ENCODE results near the gene NCAPH2.
"Not testable (repeated sequence)": the region's sequence is repeated elsewhere in the genome, so short reads cannot be mapped to it uniquely, and the experiment has no call there.

The NCAPH2 gene

GRCh38 chr22:50513175-50513574, 5.2 kb downstream of the NCAPH2 start:
- Mint-ChIP-seq H3K4me1 (ENCODE audit: low read depth) (peaks cover 25% of the 10 kb centered on the region), H3K27ac (no peak overlapping the region), H3K9me3 (no peaks in the 10 kb centered on the region), H3K36me3 (ENCODE audit: low read depth) (peaks cover 15% of the 10 kb centered on the region), H3K27me3 (ENCODE audit: low read depth) (no peaks in the 10 kb centered on the region), H3K4me3 (no peak overlapping the region)

DNA sequence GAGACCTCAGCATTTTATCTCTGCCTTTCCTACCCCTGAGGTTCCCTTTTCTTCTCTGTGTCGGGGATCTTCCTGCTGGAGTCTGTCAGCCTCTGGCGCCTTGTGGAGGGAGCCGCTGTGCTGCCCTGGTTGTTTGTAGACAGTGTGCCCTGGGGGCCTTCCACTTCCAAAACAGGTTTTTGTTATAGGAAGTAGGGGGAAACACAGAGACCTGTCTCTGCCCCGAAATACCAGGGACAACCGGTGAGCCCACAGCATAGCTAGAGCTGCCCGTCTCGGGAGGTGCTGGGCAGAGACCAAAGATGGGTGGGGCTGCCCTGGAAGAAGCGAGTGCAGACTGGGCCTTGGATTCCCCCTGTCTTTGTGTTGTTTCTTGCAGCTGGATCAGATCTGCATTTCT, 8.0 kb downstream of the NCAPH2 start:
- no peak overlapping the region for H3K27ac Mint-ChIP-seq
- no peaks in the 10 kb centered on the region for H3K27me3 Mint-ChIP-seq (ENCODE audit: low read depth)
- peaks cover 15% of the 10 kb centered on the region for H3K4me1 Mint-ChIP-seq (ENCODE audit: low read depth)
- peaks cover 21% of the 10 kb centered on the region for H3K36me3 Mint-ChIP-seq (ENCODE audit: low read depth)
- H3K9me3 Mint-ChIP-seq, result no peaks in the 10 kb centered on the region
- no peak overlapping the region for H3K4me3 Mint-ChIP-seq

- peaks cover 14% of the 10 kb centered on the region for H3K4me1 Mint-ChIP-seq (ENCODE audit: low read depth)
- no peaks in the 10 kb centered on the region for H3K27me3 Mint-ChIP-seq (ENCODE audit: low read depth)
- H3K9me3 Mint-ChIP-seq, result no peaks in the 10 kb centered on the region
- peaks cover 21% of the 10 kb centered on the region for H3K36me3 Mint-ChIP-seq (ENCODE audit: low read depth)
- no peak overlapping the region for H3K4me3 Mint-ChIP-seq
- H3K27ac Mint-ChIP-seq, result no peak overlapping the region
Measured at GRCh38 chr22:50516891-50517290, 8.9 kb downstream of the NCAPH2 start.

- no peaks in the 10 kb centered on the region for H3K9me3 Mint-ChIP-seq
- no peak overlapping the region for H3K4me3 Mint-ChIP-seq
- no peaks in the 10 kb centered on the region for H3K27me3 Mint-ChIP-seq (ENCODE audit: low read depth)
- H3K27ac Mint-ChIP-seq, result no peak overlapping the region
- peaks cover 9% of the 10 kb centered on the region for H3K4me1 Mint-ChIP-seq (ENCODE audit: low read depth)
- H3K36me3 Mint-ChIP-seq (ENCODE audit: low read depth), result peaks cover 21% of the 10 kb centered on the region
Measured at GRCh38 chr22:50517495-50518260, 9.7 kb downstream of the NCAPH2 start.

GRCh38 chr22:50518606-50519005, 10.6 kb downstream of the NCAPH2 start:
- H3K27ac Mint-ChIP-seq, result no peak overlapping the region
- H3K36me3 Mint-ChIP-seq (ENCODE audit: low read depth), result peaks cover 21% of the 10 kb centered on the region
- H3K27me3 Mint-ChIP-seq (ENCODE audit: low read depth), result no peaks in the 10 kb centered on the region
- H3K9me3 Mint-ChIP-seq, result no peaks in the 10 kb centered on the region
- H3K4me3 Mint-ChIP-seq, result no peak overlapping the region
- H3K4me1 Mint-ChIP-seq (ENCODE audit: low read depth), result peaks cover 5% of the 10 kb centered on the region

GRCh38 chr22:50519151-50519550, 11.1 kb downstream of the NCAPH2 start:
- no peaks in the 10 kb centered on the region for H3K27me3 Mint-ChIP-seq (ENCODE audit: low read depth)
- H3K36me3 Mint-ChIP-seq (ENCODE audit: low read depth), result peaks cover 21% of the 10 kb centered on the region
- no peak overlapping the region for H3K4me3 Mint-ChIP-seq
- no peak overlapping the region for H3K27ac Mint-ChIP-seq
- H3K4me1 Mint-ChIP-seq (ENCODE audit: low read depth), result peaks cover 4% of the 10 kb centered on the region
- no peaks in the 10 kb centered on the region for H3K9me3 Mint-ChIP-seq

GRCh38 chr22:50520184-50520583, 12.2 kb downstream of the NCAPH2 start:
- H3K27me3 Mint-ChIP-seq (ENCODE audit: low read depth); H3K4me1 Mint-ChIP-seq (ENCODE audit: low read depth); H3K9me3 Mint-ChIP-seq; H3K4me3 Mint-ChIP-seq; H3K27ac Mint-ChIP-seq: not testable (repeated sequence)
- H3K36me3 Mint-ChIP-seq (ENCODE audit: low read depth), result peaks cover 23% of the 10 kb centered on the region

- H3K36me3 Mint-ChIP-seq (ENCODE audit: low read depth), result peaks cover 19% of the 10 kb centered on the region
- H3K4me1 Mint-ChIP-seq (ENCODE audit: low read depth), result peaks cover 7% of the 10 kb centered on the region
- no peak overlapping the region for H3K27ac Mint-ChIP-seq
- H3K27me3 Mint-ChIP-seq (ENCODE audit: low read depth), result no peaks in the 10 kb centered on the region
- H3K4me3 Mint-ChIP-seq, result no peak overlapping the region
- no peaks in the 10 kb centered on the region for H3K9me3 Mint-ChIP-seq
Measured at GRCh38 chr22:50520826-50521453, 12.9 kb downstream of the NCAPH2 start.

DNA sequence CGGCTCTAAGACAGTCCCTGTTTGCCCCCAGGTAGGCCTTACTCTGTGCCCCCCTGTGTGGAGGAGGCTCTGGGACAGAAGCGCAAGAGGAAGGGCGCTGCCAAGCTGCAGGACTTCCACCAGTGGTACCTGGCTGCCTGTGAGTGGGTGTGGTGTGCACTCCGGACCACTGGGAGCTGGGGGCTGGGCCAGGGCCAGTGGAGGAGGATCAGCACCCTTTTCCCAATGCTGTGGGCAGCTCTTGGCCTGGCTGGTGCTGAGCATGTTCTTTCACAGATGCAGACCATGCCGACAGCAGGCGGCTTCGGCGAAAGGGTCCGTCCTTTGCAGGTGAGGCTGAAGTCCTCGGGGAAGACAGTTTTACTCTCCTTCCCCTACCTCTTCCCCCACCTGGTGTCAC, 13.7 kb downstream of the NCAPH2 start:
- Mint-ChIP-seq H3K4me1 (ENCODE audit: low read depth) (peaks cover 7% of the 10 kb centered on the region), H3K27me3 (ENCODE audit: low read depth) (no peaks in the 10 kb centered on the region), H3K4me3 (no peak overlapping the region), H3K36me3 (ENCODE audit: low read depth) (peaks cover 19% of the 10 kb centered on the region), H3K9me3 (no peaks in the 10 kb centered on the region), H3K27ac (no peak overlapping the region)

GRCh38 chr22:50522208-50522805, 14.3 kb downstream of the NCAPH2 start:
- H3K9me3 Mint-ChIP-seq, result no peaks in the 10 kb centered on the region
- H3K36me3 Mint-ChIP-seq (ENCODE audit: low read depth), result peaks cover 19% of the 10 kb centered on the region
- no peak overlapping the region for H3K27ac Mint-ChIP-seq
- no peak overlapping the region for H3K4me3 Mint-ChIP-seq
- no peaks in the 10 kb centered on the region for H3K27me3 Mint-ChIP-seq (ENCODE audit: low read depth)
- peaks cover 13% of the 10 kb centered on the region for H3K4me1 Mint-ChIP-seq (ENCODE audit: low read depth)

DNA sequence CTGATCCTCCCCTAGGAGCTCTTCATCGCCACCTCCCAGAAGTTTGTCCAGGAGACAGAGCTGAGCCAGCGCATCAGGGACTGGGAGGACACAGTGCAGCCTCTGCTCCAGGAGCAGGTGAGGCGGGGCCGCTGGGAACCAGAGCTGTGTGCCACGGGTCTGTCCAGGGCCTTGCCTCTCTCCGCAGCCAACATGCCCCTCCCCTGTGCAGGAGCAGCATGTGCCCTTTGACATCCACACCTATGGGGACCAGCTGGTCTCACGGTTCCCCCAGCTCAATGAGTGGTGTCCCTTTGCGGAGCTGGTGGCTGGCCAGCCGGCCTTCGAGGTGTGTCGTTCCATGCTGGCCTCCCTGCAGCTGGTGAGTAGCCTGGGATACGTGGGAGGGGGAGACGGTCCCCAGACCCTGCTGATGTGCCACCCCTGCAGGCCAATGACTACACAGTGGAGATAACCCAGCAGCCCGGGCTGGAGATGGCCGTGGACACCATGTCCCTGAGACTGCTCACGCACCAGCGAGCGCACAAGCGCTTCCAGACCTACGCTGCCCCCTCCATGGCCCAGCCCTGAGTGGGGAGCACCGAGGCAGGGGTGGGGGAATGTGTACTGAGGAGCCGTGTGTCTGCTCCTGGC, 14.9 kb downstream of the NCAPH2 start:
- peaks cover 19% of the 10 kb centered on the region for H3K4me1 Mint-ChIP-seq (ENCODE audit: low read depth)
- H3K36me3 Mint-ChIP-seq (ENCODE audit: low read depth), result peaks cover 19% of the 10 kb centered on the region
- H3K27ac Mint-ChIP-seq, result no peak overlapping the region
- no peak overlapping the region for H3K4me3 Mint-ChIP-seq
- H3K9me3 Mint-ChIP-seq, result no peaks in the 10 kb centered on the region
- H3K27me3 Mint-ChIP-seq (ENCODE audit: low read depth), result no peaks in the 10 kb centered on the region

DNA sequence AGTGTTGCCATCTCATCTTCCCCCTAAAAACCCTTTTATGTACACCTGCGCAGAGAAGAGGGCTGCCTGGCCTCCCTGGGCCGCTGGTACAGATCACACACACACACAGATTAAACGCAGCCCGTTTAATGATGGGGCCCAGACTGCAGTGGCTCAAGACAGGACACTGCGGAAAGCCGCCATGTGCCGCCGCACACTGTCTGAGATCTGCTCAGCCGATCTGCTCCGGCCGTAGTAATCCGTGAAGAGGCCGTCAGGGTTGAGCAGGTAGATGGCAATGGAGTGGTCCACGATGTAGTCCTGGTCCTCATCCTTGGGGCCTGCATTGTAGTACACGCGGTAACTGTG, 15.4 kb downstream of the NCAPH2 start:
- Mint-ChIP-seq H3K27me3 (ENCODE audit: low read depth) (no peaks in the 10 kb centered on the region), H3K4me3 (no peak overlapping the region), H3K36me3 (ENCODE audit: low read depth) (peaks cover 23% of the 10 kb centered on the region), H3K4me1 (ENCODE audit: low read depth) (peaks cover 24% of the 10 kb centered on the region), H3K27ac (peak overlapping the region; percentile 15), H3K9me3 (no peaks in the 10 kb centered on the region)

DNA sequence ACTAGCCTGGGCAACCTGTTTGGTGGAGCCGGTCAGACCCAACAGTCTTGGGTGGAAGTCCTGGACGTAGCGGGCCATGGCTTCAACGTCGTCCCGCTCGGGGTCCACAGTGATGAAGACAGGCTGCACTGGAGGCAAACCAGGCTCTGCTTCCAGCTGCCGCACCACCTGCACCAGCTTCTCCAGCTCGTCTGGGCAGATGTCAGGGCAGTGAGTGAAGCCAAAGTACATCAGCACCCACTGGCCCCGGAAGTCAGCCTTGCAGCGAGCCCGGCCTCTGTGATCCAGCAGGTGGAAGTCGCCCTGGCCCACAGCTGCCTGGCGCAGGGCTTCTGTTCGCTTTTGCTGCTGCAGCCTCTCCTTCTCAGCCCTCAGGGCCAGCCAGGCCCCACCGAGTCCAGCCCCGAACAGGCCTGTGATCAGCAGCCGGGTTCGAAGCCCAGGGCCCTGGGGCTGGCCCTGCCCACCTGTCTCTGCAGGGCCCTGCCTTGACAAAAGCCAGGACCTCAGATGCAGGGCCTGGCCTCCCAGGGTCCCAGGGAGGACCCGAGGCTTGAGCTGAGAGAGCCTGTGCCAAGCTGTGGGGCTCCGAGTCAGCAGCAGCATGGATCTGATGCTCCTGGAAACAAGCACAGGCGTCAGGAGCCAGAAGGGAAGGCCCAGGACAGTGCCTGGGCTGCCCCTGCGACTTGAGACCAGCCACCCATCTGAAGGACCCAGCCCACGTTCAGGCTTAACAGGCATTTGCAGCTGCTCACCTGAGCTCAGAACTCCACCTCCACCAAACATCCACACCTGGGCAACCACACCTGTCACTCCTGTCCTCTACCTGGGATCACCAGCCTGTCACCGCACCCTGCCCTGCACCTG, 16.0 kb downstream of the NCAPH2 start:
- Mint-ChIP-seq H3K27ac (peak overlapping the region; percentile 90), H3K36me3 (ENCODE audit: low read depth) (peaks cover 26% of the 10 kb centered on the region), H3K9me3 (no peaks in the 10 kb centered on the region), H3K27me3 (ENCODE audit: low read depth) (no peaks in the 10 kb centered on the region), H3K4me3 (peak overlapping the region; percentile 90), H3K4me1 (ENCODE audit: low read depth) (peaks cover 29% of the 10 kb centered on the region)

DNA sequence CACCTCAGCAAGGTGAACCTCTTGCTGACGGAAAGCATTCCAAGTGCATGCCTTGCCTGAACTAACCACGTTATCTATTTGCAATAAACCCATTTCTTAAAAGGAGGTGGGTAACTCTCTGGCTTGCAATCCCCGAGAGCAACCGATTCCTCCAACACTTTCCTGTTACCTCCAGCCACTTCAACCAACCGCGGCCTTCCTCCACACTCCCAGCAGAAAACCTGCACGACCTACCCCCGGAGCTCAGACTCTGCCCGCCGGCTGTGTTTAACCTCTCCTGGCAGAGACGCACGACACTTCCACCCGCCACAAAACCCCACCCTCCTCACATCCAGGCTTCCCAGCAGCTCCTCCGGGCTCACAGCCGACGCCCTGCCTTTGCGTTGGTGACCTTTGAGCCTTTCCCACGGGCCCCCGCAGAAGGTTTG, 16.7 kb downstream of the NCAPH2 start:
- Mint-ChIP-seq H3K9me3 (no peaks in the 10 kb centered on the region), H3K4me3 (peak overlapping the region; percentile 90), H3K36me3 (ENCODE audit: low read depth) (peaks cover 23% of the 10 kb centered on the region), H3K4me1 (ENCODE audit: low read depth) (peaks cover 29% of the 10 kb centered on the region), H3K27ac (peak overlapping the region; percentile 90), H3K27me3 (ENCODE audit: low read depth) (no peaks in the 10 kb centered on the region)
